Small intestine (tissue), 7 donors: ENCODE data around the gene OSTM1. TPM values are rescaled to one million over a fixed set of nuclear protein-coding genes. Genes with fewer than 3 reads are reported as not detected.

Experiments used
- DNase-seq, 2 donors: peaks; one replicate each; pipeline versions ENCODE4 v3.0.0 to v3.0.0-alpha.2; 2013
- FAIRE-seq: peaks from 2 replicates; lab custom pipeline; 2012; peaks lifted over from hg19 to GRCh38; lab: Jason Lieb, UNC
- H3K27ac ChIP-seq, 3 donors: one replicate each; pipeline ENCODE4 v1.5.1; 2013; ENCODE audit warnings: low read length in 2 of 3, mild to moderate bottlenecking in 2 of 3, control low read depth in 1 of 3, inconsistent platforms in 1 of 3, low read depth in 1 of 3, moderate library complexity in 1 of 3
- H3K27me3 ChIP-seq, 3 donors: one replicate each; pipeline ENCODE4 v1.6.1; 2013; ENCODE audit warnings: low read length in 3 of 3, inconsistent platforms in 1 of 3; ENCODE audit not compliant: control insufficient read depth in 3 of 3, insufficient read depth in 3 of 3
- H3K36me3 ChIP-seq, 3 donors: one replicate each; pipeline ENCODE4 v1.6.1; 2013; ENCODE audit warnings: low read length in 3 of 3, inconsistent platforms in 1 of 3, low read depth in 1 of 3, mild to moderate bottlenecking in 1 of 3, moderate library complexity in 1 of 3; ENCODE audit not compliant: control insufficient read depth in 3 of 3, insufficient read depth in 2 of 3
- H3K4me1 ChIP-seq, 3 donors: one replicate each; pipeline ENCODE4 v1.6.1; 2013; ENCODE audit warnings: low read length in 2 of 3, inconsistent platforms in 1 of 3, low read depth in 1 of 3, mild to moderate bottlenecking in 1 of 3, moderate library complexity in 1 of 3; ENCODE audit not compliant: control insufficient read depth in 3 of 3, insufficient read depth in 2 of 3
- H3K4me3 ChIP-seq, 3 donors: one replicate each; pipeline ENCODE4 v1.5.1; 2013; ENCODE audit warnings: low read length in 3 of 3, control low read depth in 1 of 3, inconsistent platforms in 1 of 3, low read depth in 1 of 3, mild to moderate bottlenecking in 1 of 3, moderate library complexity in 1 of 3
- H3K9me3 ChIP-seq, 2 donors: one replicate each; pipeline ENCODE4 v1.6.1; 2013; ENCODE audit warnings: low read depth in 1 of 2, low read length in 1 of 2; ENCODE audit not compliant: control insufficient read depth in 2 of 2, insufficient read depth in 1 of 2
- WGBS, 3 donors: extraction: QIAGEN DNeasy Blood & Tissue Kit; methylation state at CpG; one replicate each; pipeline ENCODE4 v1.1.7; 2013; 5-methylcytosine and 5-hydroxymethylcytosine counted together
- polyA plus RNA-seq, 4 donors: library from polyadenylated mRNA; stranded (reverse) in 3 of 4; unstranded in 1 of 4; fragments of 200-250 nt in 3 of 4; fragments of 120-200 nt in 1 of 4; gene quantifications; one replicate each; pipeline versions ENCODE4 v1.2.1 to v1.2.3, GENCODE V29; 2013
- donor health status: healthy with polysubstance abuse.
- donor health status: control.
- donor health status: control.
- donor health status: Bipolar disorder and iron deficiency.
- donor health status: healthy.

The OSTM1 gene
- polyA plus RNA-seq, 4 donors, result 5.7 to 14.6 (median 7.4) TPM

GRCh38 chr6:108118810-108119768 is 44.5 kb upstream of the OSTM1 start:
- Histone ChIP-seq H3K27ac (no peak overlapping the region), H3K9me3 (peaks cover 0 to 4% of the 10 kb centered on the region in 2 donors), H3K4me3 (peak overlapping the region in 2 of 3 donors; percentile 6 to 66), H3K36me3 (no peaks in the 10 kb centered on the region), H3K4me1 (peaks cover 0 to 29% (median 9%) of the 10 kb centered on the region in 3 donors), H3K27me3 (peaks cover 8 to 98% (median 52%) of the 10 kb centered on the region in 3 donors)
- 3 to 7% (median 7%) methylated on average over 65 to 67 of the region's 67 CpGs for whole genome bisulfite sequencing, 3 donors
- no peak for FAIRE-seq
- peak in 1 of 2 donors; percentile 52 for DNase-seq

GRCh38 chr6:108118359-108118724 is 43.8 kb upstream of the OSTM1 start:
- WGBS, 3 donors, result 0 to 1% (median 0%) methylated on average over 17 to 45 of the region's 45 CpGs
- H3K4me1 ChIP-seq, result peaks cover 0 to 35% (median 9%) of the 10 kb centered on the region in 3 donors
- H3K9me3 ChIP-seq, result peaks cover 0 to 4% of the 10 kb centered on the region in 2 donors
- FAIRE-seq (no peak), DNase-seq (no peak)
- no peaks in the 10 kb centered on the region for H3K36me3 ChIP-seq
- H3K27me3 ChIP-seq, result peaks cover 6 to 97% (median 49%) of the 10 kb centered on the region in 3 donors
- no peak overlapping the region for H3K27ac ChIP-seq
- H3K4me3 ChIP-seq, result peak overlapping the region in 2 of 3 donors; percentile 57 to 66

- 1% methylated on average over 56 to 72 of the region's 72 CpGs for WGBS, 3 donors
- Histone ChIP-seq H3K27me3 (peaks cover 5 to 90% (median 44%) of the 10 kb centered on the region in 3 donors), H3K4me3 (peak overlapping the region; percentile 40 to 66 (median 57)), H3K27ac (no peak overlapping the region), H3K36me3 (no peaks in the 10 kb centered on the region), H3K9me3 (peaks cover 0 to 4% of the 10 kb centered on the region in 2 donors), H3K4me1 (peaks cover 0 to 35% (median 9%) of the 10 kb centered on the region in 3 donors)
- DNase-seq, result peak; percentile 33 to 74
- FAIRE-seq, result no peak
These were observed 43.2 kb upstream of the OSTM1 start for GRCh38 chr6:108117427-108118358.

DNA sequence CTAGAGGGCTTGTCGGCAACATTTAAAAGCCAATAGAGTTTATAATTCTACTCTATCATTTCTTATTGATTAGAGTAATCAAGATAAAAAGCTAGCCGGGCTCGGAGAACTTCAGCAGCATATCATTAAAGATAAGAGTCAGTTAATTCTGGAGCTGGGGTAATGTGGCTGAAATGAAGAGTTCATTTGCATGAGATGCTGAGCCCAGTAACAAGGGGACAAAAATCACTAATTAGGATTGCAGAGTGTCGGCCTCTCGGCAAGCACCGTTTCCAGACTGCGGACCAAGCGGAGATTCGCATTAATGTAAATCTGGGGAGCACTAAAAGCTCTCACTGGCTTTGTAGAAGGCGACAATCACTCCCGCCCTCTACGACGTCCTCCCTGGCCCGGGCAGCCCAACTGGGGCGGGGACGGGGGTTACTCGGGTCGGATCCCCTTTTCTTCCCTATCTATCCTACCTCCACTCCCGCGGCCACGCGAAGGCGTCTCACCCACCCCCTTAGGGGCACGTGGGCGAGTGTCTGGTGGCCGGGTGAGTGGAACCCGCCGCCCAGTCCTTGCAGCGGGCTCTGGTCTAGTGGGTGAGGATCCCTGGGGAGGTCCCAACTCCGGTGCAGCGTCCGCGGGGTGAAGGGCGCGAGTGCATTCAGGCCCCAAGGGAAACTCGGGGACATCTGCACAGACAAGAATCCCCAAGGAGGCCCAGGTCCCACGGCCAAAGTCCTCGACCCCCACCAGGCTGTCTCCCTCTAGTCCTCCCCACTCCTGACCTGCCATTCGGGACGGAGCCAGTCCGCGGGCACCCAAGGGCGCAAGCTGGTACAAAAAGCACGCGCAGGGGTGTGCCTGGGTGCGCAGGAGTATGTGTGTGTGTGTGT is 42.2 kb upstream of the OSTM1 start:
- DNase-seq (peak in 1 of 2 donors; percentile 32), FAIRE-seq (no peak)
- Histone ChIP-seq H3K27me3 (peaks cover 5 to 81% (median 40%) of the 10 kb centered on the region in 3 donors), H3K9me3 (peaks cover 0 to 4% of the 10 kb centered on the region in 2 donors), H3K27ac (no peak overlapping the region), H3K36me3 (no peaks in the 10 kb centered on the region), H3K4me1 (peaks cover 0 to 35% (median 9%) of the 10 kb centered on the region in 3 donors), H3K4me3 (peak overlapping the region in 1 of 3 donors; percentile 15)
- 2 to 10% (median 8%) methylated on average over 45 to 46 of the region's 46 CpGs for WGBS, 3 donors

DNA sequence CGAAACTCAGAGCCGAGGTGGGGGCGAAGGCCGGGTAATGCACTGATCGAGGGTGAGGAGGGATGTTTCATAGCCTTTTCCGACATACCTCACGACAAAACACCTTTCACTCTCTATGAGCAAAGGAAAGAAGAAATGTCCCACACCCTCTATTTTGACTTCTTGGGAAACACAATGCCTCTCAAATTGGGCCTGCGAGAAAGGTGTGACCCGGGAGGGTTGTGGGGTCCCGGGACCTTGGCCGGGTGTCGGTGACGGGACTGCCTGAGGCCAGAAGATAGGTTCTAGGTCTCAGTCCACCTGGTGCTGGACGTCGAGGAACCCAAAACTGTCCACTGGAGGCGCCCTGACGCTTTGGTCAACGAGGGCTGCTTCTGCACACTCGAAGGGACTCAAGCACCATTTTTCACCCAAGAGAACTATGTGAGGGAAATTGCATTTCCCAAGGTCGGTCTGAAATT is 41.1 kb upstream of the OSTM1 start:
- Histone ChIP-seq H3K4me1 (peaks cover 0 to 35% (median 9%) of the 10 kb centered on the region in 3 donors), H3K4me3 (peak overlapping the region in 2 of 3 donors; percentile 35 to 37), H3K9me3 (no peaks in the 10 kb centered on the region), H3K27ac (no peak overlapping the region), H3K27me3 (peaks cover 0 to 70% (median 28%) of the 10 kb centered on the region in 3 donors), H3K36me3 (no peaks in the 10 kb centered on the region)
- 7 to 11% (median 8%) methylated on average over 20 of the region's 20 CpGs for WGBS, 3 donors
- FAIRE-seq (no peak), DNase-seq (peak; percentile 45 to 77)

DNA sequence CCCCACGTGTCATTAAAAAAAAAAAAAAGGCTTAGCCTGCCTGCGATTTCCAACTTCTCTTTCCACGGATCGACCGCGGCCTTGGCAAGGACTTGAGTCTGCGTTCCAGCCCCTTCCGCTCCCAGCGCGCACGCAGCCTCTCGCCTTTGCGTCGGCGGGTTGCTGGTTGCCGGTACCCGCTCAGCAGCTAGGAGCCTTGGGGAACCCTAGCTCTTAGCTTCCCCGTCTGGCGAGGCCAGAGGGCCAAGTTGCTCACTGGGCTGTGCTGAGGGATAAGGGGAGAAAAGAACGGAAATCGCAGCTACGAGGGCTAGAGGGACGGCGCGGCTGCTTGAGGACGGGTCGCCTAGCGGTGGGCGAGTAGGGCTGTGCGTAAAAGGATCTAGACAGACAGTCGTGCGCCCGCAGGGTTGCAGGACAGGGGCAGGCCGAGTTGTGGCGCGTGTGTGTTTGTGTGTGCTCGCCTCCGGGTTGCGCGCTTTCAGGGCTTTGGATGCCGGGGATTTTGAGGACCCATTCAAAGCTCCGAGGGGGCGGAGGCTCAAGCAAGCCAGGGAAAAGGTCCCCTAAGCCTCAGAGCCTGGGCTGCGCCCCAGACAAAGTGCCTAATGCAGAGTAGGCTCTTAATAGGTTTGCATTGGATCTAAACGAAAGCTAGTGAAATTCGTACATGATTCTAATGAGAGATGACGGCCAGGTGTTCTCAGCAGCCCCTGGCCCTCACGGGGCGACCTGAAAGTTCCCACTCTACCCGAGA is 40.5 kb upstream of the OSTM1 start:
- peak overlapping the region in 2 of 3 donors; percentile 35 to 37 for H3K4me3 ChIP-seq
- H3K36me3 ChIP-seq, result no peaks in the 10 kb centered on the region
- H3K9me3 ChIP-seq, result no peaks in the 10 kb centered on the region
- peaks cover 0 to 35% (median 9%) of the 10 kb centered on the region in 3 donors for H3K4me1 ChIP-seq
- DNase-seq (peak; percentile 22 to 70), FAIRE-seq (no peak)
- WGBS, 3 donors, result 2 to 4% (median 3%) methylated on average over 50 of the region's 50 CpGs
- no peak overlapping the region for H3K27ac ChIP-seq
- H3K27me3 ChIP-seq, result peaks cover 0 to 64% (median 28%) of the 10 kb centered on the region in 3 donors
